GM18861 (cell line): ENCODE data around the gene KCNS1.

Experiments used
- ATAC-seq: cut with Tn5 transposase; IDR thresholded peaks from one replicate; pipeline ENCODE4 v1.9.1; 2021; ENCODE audit not compliant: unreplicated experiment

Gene KCNS1

DNA sequence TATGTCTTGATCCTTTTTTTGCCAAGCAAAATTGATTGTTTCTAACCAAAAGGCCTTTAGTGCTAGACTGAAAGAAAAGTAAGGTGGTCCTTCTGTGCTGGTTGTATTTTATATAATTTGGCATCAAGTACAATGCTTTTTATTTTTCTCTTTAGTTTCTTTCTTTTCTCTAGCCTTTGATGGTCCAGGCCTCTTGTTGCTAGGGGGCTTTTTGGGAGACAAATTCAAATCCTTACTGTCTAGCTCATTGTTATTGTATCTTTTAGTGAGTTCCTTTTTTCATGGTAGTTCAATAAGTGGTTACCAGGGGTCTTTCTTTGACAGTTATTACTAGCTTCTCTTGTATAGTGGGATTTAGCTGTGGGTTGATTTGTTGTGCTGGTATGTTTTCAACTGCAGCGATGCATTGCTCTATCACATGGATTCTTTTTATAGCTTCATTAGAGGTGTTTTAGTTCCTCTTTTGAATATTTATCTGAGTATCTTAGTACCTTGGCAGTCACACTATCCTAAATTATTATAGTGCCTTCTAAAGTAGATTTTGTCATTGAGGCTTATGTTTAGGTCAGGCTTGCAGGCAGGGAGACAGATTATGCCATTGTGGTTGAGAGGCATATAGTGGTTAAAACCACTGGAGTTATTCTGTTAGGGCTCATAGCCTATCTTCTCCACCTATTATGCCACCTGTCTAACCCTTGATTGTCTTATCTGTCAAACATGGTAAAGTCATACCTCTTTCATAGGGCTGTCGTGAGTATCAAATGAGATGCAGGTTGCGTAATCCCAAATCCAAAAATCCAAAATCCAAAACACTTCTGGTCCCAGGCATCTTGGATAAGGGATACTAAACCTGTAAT, 49.5 kb downstream of the KCNS1 start:
- peak; percentile 56 for ATAC-seq

DNA sequence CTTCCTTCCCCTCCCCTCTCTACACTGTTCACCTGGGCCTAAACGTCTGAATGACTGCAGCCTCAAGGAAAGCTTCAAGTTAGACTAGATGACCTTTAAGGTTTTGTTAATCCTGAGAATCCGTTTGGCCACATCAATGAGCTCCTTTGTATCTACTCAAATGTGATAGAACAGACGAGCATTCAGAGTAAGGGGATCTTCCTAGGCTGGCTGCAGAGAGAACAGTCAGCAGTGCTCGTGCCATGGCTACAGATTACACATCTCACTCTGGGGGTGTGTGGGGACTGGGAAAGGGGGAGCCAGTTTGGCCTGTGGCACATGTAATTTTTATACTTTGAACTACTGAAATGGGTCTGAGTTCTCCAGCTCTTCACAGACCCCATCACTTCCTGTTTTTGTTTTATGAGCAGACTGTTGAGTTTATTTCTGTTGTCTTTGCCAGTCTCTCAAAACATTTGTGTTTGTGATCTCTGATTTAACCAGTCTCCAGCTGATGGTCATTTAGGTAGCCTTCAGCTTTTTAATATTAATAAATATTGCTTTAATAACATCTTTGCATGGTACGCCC, 50.9 kb downstream of the KCNS1 start:
- ATAC-seq, result no peak

DNA sequence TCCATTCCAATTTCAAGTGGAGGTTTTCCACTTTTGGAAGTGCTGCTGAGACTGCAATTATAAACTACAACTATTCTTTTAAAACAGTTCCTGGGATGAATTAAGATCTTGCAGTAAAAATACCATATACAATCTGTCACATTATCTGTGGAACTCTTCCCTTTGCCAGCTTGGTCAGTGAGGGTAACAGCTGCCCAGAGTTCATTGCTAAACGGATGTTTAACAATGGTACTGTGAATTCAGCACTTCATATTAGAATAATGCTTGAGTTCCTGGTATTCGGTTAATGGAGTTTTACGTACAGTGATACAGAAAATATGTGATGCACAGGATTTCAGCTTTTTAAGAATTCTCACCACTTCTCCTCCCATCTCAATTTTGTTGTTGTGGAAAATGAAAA, 51.5 kb downstream of the KCNS1 start:
- no peak for ATAC-seq

DNA sequence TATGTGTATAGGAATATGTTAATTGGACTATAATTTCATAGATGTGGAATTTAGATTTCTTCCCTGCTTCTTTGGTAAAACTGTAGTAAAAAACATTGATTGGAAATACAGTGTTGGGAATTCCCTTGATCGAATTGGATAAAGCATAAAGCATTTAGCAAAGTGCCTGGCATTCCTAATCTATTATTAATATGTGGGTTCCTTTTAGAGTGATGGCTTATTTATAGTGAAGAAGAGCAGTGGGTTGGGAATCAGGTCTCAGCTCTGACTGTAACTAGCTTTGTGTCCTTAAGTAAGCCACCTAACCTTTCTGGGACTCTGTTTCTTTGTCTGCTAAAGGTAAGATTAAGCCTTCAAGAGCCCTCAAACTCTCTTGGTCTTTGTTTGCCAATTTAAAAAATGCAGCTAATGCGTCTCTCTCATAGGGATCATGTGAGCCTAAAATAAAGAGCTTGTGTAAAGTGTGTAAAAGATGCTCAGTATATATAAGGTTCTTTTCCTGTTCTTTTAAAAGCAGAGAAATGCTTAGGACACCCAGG, 53.3 kb downstream of the KCNS1 start:
- ATAC-seq, result no peak

DNA sequence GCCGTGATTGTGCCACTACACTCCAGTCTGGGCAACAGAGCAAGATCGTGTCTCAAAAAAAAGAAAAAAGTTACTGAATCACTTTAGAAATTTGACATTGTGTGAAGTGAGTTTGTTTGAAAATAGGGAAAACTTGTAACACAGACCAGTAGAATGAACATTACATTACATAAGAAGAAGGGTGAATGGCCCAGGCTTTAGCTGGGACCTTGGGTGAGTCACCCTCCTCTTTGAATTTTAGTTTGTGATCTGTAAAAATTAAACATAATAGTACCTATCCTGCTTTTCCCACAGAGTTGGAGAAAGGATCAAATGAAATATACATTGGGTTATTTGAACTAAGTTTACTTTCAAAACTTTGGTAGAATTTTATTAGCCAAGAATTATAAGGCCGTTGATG, 56.3 kb downstream of the KCNS1 start:
- no peak for ATAC-seq

DNA sequence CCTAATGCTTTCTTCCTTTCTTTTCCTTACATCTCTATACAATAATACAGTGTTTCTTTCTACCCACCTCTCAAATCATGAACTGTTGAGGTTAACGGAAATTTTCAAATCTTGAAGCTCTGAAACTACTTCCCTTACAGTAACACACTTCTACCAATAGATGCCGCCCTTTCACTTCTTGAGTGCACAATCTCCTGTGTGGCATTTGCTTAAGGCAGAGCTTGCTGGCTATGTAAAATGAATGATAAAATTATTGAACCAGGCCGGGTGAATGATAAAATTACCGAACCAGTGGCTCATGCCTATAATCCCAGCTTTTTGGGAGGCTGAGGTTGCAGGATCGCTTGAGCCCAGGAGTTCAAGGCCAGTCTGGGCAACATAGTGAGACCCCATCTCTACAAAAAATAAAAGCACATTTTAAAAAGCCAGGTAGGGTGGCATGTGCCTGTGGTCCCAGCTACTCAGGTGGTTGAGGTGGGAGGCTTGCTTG, 56.8 kb downstream of the KCNS1 start:
- no peak for ATAC-seq

DNA sequence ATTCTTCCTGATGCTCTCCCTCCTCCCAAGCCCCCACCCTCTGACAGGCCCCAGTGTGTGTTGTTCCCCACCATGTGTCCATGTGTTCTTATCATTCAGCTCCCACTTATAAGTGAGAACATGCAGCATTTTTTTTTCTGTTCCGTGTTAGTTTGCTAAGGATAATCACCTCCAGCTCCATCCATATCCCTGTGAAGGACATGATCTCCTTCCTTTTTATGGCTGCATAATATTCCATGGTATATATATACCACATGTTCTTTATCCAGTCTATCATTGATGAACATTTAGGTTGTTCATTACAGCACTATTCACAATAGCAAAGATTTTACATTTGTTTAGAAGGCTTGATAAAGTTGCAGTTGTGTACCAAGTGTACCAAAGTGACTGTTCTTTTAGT, 57.9 kb downstream of the KCNS1 start:
- ATAC-seq, result no peak
